Liver (tissue), 3 donors: Measurements from ENCODE around the gene OLA1.

Source experiments
- CTCF ChIP-seq: fragments of 150-350 bp; IDR thresholded peaks from 2 replicates; pipeline ENCODE4 v1.5.1; 2017; ENCODE audit warnings: improper control_type of control experiment, low read depth, low read length; ENCODE audit not compliant: missing input control
- EGR1 ChIP-seq, 2 donors: IDR thresholded peaks; 2 replicates each; pipeline ENCODE4 v1.6.1; 2016 to 2018; ENCODE audit warnings: antibody characterized with exemption in 2 of 2, low read depth in 2 of 2
- JUND ChIP-seq, 2 donors: IDR thresholded peaks; 2 replicates each; pipeline ENCODE4 v1.6.1; 2016; ENCODE audit warnings: antibody characterized with exemption in 2 of 2
- MAX ChIP-seq: IDR thresholded peaks from 2 replicates; pipeline ENCODE4 v1.6.1; 2016; ENCODE audit warnings: antibody characterized with exemption
- RAD21 ChIP-seq, 2 donors: IDR thresholded peaks; 2 replicates each; pipeline ENCODE4 v1.6.1; 2016; ENCODE audit warnings: antibody characterized with exemption in 2 of 2, mild to moderate bottlenecking in 2 of 2
- TAF1 ChIP-seq: conservative IDR thresholded peaks from 2 replicates; pipeline ENCODE4 v1.6.1; 2016; ENCODE audit warnings: antibody characterized with exemption, mild to moderate bottlenecking
- ZBTB33 ChIP-seq: IDR thresholded peaks from 2 replicates; pipeline ENCODE4 v1.6.1; 2016; ENCODE audit warnings: antibody characterized with exemption
- donor health status: healthy.
- donor health status: healthy.

- TF ChIP-seq CTCF, result no peak
- no peak for TF ChIP-seq EGR1 (IDR thresholded peaks at IDR 0.05; ENCODE audit: low read depth in 2 of 2)
- TF ChIP-seq JUND (IDR thresholded peaks at IDR 0.05), result no peak
- no peak for TF ChIP-seq MAX
- TF ChIP-seq RAD21 (IDR thresholded peaks at IDR 0.05), result no peak
- no peak for TF ChIP-seq ZBTB33
- no peak for TF ChIP-seq TAF1
Measured at GRCh38 chr2:174193737-174194136, 54.6 kb downstream of the OLA1 start.
